Stimulated activated naive B cell treated with anti-CD40 and anti-IgM and Interleukin-4, amounts not matched to agents 10 μg/mL and 1 μg/mL and 100 μg/mL, for 72 hours (primary cell): ENCODE data around the gene ZNF71.

ENCODE experiments used
- ATAC-seq, 2 donors: fragments of 150-1000 bp; cut with Tn5 transposase; replicated peaks; 2 replicates each; pipeline ENCODE4 v1.10.0; 2021; ENCODE audit warnings: moderate library complexity in 1 of 2
- DNase-seq: peaks from one replicate; pipeline ENCODE4 v3.0.0; 2021
- H3K27ac Mint-ChIP-seq: one replicate; pipeline ENCODE4 v1.8.0; 2022; ENCODE audit warnings: mild to moderate bottlenecking, mixed read lengths
- H3K27me3 Mint-ChIP-seq, 2 donors: one replicate each; pipeline ENCODE4 v1.8.0; 2022; ENCODE audit warnings: mixed read lengths in 2 of 2
- H3K36me3 Mint-ChIP-seq, 2 donors: one replicate each; pipeline ENCODE4 v1.8.0; 2022; ENCODE audit warnings: mixed read lengths in 2 of 2, mild to moderate bottlenecking in 1 of 2
- H3K4me1 Mint-ChIP-seq, 2 donors: one replicate each; pipeline ENCODE4 v1.8.0; 2022; ENCODE audit warnings: mixed read lengths in 2 of 2, mild to moderate bottlenecking in 1 of 2
- H3K4me3 Mint-ChIP-seq, 2 donors: one replicate each; pipeline ENCODE4 v1.8.0; 2022; ENCODE audit warnings: mild to moderate bottlenecking in 2 of 2, mixed read lengths in 2 of 2, moderate library complexity in 1 of 2
- H3K9me3 Mint-ChIP-seq, 2 donors: one replicate each; pipeline ENCODE4 v1.8.0; 2022; ENCODE audit warnings: mixed read lengths in 2 of 2, mild to moderate bottlenecking in 1 of 2

The ZNF71 gene

DNA sequence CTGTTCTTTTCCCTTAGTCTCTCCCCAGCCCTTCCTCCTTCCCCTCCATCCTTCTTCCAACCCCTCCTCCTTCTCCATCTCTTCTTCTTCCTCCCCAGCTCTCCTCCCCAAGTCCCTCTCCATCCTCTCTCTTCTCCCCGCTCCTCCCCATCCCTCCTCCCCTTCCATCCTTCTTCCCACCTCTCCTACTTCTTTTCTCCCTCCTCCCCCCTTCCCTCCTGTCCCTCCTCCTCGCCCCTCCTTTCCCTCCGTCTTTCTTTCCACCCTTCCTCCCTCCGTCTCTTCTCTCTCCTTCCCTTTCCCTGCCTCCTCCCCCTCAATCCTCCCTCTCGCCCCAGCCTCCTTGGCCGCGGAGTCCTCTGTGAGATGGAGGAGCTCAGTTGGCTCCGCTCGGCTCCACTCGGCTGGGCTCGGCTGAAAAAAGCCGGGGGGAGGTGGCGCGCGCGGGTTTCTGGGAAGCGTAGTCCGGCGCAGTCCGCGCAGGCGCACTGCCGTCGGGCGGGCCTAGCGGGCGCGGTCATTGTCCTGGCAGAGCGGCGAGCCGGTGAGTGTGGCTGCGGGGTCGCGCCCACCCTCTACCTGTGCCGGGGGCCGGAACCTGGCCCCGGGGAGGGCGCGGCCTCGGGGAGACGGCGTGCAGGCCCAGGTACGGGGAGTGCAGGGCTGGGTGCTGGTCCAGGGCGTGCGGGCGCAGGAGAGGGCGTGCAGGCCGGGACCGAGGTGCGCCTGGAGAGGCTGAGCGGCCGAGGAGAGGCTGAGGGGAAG is at the start of gene ZNF71:
ZNF71 (plus strand) TSS at position 520 of the 765 bp plus-strand sequence. CDS start 6,257 bp downstream, outside the sequence.
- peaks cover 20 to 33% of the 10 kb centered on the region in 2 donors for H3K4me1 Mint-ChIP-seq
- H3K36me3 Mint-ChIP-seq: peaks cover 7 to 27% of the 10 kb centered on the region in 2 donors
- H3K27ac Mint-ChIP-seq: peak within 1 kb of the TSS; percentile 85
- peaks cover 13 to 23% of the 10 kb centered on the region in 2 donors for H3K9me3 Mint-ChIP-seq
- H3K27me3 Mint-ChIP-seq: peaks cover 6 to 10% of the 10 kb centered on the region in 2 donors
- ATAC-seq (peak; percentile 96 to 97), DNase-seq (peak; percentile 88)
- H3K4me3 Mint-ChIP-seq: peak within 1 kb of the TSS; percentile 86 to 96

DNA sequence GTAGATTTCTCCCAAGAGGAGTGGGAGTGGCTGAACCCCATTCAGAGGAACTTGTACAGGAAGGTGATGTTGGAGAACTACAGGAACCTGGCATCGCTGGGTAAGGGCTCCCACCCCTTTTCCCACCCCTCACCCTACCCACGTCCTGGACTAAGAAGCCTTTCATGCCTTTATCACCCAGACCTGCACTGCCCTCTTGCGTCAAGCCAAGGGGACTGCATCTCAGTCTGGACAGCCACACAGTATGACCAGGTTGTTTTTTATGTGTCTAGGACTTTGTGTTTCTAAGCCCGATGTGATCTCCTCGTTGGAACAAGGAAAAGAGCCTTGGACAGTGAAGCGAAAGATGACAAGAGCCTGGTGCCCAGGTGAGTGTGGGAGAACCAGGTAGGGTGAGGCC is 47.6 kb upstream of the ZNF71 start:
- DNase-seq (no peak), ATAC-seq (no peak)
- no peak overlapping the region for H3K4me3 Mint-ChIP-seq
- peaks cover 78 to 92% of the 10 kb centered on the region in 2 donors for H3K36me3 Mint-ChIP-seq
- no peaks in the 10 kb centered on the region for H3K27me3 Mint-ChIP-seq
- H3K9me3 Mint-ChIP-seq: peaks cover 14 to 24% of the 10 kb centered on the region in 2 donors
- H3K27ac Mint-ChIP-seq: no peak overlapping the region
- H3K4me1 Mint-ChIP-seq: peaks cover 0 to 1% of the 10 kb centered on the region in 2 donors

DNA sequence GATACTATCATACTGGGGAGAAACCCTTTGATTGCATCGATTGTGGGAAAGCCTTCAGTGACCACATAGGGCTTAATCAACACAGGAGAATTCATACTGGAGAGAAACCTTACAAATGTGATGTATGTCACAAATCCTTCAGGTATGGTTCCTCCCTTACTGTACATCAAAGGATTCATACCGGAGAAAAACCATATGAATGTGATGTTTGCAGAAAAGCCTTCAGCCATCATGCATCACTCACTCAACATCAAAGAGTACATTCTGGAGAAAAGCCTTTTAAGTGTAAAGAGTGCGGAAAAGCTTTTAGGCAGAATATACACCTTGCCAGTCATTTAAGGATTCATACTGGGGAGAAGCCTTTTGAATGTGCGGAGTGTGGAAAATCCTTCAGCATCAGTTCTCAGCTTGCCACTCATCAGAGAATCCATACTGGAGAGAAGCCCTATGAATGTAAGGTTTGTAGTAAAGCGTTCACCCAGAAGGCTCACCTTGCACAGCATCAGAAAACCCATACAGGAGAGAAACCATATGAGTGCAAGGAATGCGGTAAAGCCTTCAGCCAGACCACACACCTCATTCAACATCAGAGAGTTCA is 40.7 kb upstream of the ZNF71 start:
- H3K9me3 Mint-ChIP-seq: peaks cover 28 to 34% of the 10 kb centered on the region in 2 donors
- no peaks in the 10 kb centered on the region for H3K4me1 Mint-ChIP-seq
- no peaks in the 10 kb centered on the region for H3K27me3 Mint-ChIP-seq
- no peak overlapping the region for H3K27ac Mint-ChIP-seq
- DNase-seq: no peak
- peaks cover 53 to 67% of the 10 kb centered on the region in 2 donors for H3K36me3 Mint-ChIP-seq
- no peak overlapping the region for H3K4me3 Mint-ChIP-seq
- no peak for ATAC-seq

DNA sequence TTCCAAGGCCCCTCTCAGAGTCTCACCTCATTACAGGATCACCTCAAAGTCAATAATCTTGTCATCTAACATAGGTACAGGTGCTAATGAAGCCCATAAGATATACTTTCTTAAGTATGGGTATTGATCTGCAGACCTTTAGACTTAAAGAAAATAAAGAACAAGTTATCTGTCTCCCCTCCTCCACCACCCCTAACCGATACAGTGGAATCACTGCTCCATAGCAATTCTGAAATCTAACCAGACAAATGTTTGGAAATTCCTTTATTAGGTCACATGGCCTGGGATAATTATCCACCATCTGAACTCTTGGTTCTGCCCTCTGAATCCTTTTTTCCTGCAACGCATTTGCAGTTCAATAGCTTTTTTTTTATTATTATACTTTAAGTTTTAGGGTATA is 32.3 kb upstream of the ZNF71 start:
- H3K36me3 Mint-ChIP-seq: peaks cover 42 to 70% of the 10 kb centered on the region in 2 donors
- H3K9me3 Mint-ChIP-seq: peaks cover 32 to 40% of the 10 kb centered on the region in 2 donors
- no peak for DNase-seq
- H3K27me3 Mint-ChIP-seq: no peaks in the 10 kb centered on the region
- no peak overlapping the region for H3K4me3 Mint-ChIP-seq
- no peak for ATAC-seq
- H3K27ac Mint-ChIP-seq: no peak overlapping the region
- H3K4me1 Mint-ChIP-seq: peaks cover 3 to 8% of the 10 kb centered on the region in 2 donors

DNA sequence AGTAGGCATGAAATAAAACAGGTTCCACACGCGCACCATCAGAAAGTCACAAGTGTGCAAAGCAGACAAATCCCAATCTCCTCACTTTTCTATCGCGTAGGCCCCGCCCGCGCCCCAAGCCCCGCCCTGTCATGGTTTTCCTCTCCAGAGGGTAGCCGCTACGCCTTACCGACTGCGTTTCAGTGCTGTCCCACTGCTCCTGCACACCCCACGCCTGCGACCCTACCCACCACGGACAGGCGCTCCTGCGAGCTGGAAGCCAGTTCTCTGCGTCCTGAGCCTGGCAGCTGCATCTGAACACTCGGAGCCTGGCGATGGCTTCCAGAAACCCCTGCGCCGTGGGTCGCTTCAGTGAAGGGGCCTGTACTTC is 28.2 kb upstream of the ZNF71 start:
- peaks cover 6 to 10% of the 10 kb centered on the region in 2 donors for H3K4me1 Mint-ChIP-seq
- ATAC-seq (peak; percentile 48 to 50), DNase-seq (no peak)
- H3K9me3 Mint-ChIP-seq: peaks cover 29 to 38% of the 10 kb centered on the region in 2 donors
- peak overlapping the region; percentile 97 for H3K27ac Mint-ChIP-seq
- peaks cover 62 to 82% of the 10 kb centered on the region in 2 donors for H3K36me3 Mint-ChIP-seq
- H3K27me3 Mint-ChIP-seq: no peaks in the 10 kb centered on the region
- H3K4me3 Mint-ChIP-seq: peak overlapping the region; percentile 96 to 97

DNA sequence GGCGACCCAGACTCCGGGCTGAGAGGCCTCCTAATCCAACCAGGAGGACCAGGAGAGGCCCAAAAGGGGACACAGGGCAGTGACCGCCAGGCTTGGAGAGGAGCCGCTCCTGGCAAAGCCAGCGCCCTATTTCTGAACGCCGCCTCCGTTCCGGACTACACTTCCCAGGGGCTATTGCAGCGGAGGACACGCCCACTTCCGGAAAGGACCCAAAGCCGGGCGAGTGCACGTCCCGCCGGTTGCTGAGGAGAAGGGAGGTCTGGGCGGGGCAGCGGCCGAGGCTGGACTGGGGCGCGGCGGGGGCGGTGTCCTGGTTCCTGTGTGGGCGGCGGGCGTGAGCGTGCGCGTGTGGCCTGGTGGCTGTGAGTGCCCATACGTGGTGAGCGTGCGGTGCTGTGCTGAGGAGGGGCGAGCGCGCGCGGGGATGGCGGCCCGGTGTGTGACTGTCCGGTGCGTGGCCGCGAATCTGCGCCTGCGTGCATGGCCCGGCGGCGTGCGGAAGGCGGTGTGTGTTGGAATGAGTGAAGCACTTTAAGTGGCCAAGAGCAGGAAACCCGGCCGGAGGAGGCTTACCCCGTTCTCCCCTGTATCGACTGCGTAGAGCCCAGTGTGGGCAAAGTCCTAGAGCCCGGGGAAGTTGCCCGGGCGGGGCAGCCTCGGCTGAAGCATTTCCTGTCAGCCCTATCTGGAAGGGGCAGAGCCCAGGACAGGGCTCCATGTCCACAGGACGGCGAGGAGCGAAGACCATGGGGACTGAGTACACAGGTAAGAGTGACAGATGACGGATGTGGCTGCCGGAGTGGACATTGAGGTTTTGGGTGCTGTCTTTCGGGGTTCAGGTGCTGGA is 27.6 kb upstream of the ZNF71 start, which contains the start of gene ZNF470:
ZNF470 (plus strand) TSS at position 195 of the 847 bp plus-strand sequence. CDS start 2,844 bp downstream, outside the sequence.
- H3K9me3 Mint-ChIP-seq: peaks cover 30 to 34% of the 10 kb centered on the region in 2 donors
- H3K4me1 Mint-ChIP-seq: peaks cover 6 to 10% of the 10 kb centered on the region in 2 donors
- DNase-seq (peak; percentile 91), ATAC-seq (peak; percentile 95 to 97)
- H3K27me3 Mint-ChIP-seq: no peaks in the 10 kb centered on the region
- H3K36me3 Mint-ChIP-seq: peaks cover 63 to 80% of the 10 kb centered on the region in 2 donors
- H3K4me3 Mint-ChIP-seq: peak within 1 kb of the TSS; percentile 96 to 97
- H3K27ac Mint-ChIP-seq: peak within 1 kb of the TSS; percentile 97

DNA sequence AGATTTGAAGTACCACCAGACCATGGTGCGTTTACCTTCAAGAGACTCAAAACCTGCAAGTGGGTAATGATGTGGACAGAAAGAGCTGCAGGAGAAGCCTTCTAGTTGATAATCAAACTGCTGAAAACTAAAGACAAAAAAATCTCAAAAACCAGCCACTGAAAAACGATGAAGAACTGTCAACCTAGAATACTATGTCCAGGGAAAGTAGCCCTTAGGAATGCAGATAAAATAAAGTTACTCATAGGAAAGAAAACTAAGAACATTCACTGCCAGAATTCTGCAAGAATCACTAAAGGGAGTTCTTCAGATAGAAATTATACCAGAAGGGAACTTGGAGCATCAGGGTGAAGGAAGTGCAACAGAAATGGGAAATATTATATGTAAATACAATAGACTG is 22.5 kb upstream of the ZNF71 start:
- ATAC-seq: no peak
- peaks cover 3 to 5% of the 10 kb centered on the region in 2 donors for H3K4me1 Mint-ChIP-seq
- H3K9me3 Mint-ChIP-seq: peaks cover 33 to 37% of the 10 kb centered on the region in 2 donors
- H3K36me3 Mint-ChIP-seq: peaks cover 75 to 90% of the 10 kb centered on the region in 2 donors
- no peaks in the 10 kb centered on the region for H3K27me3 Mint-ChIP-seq
- no peak overlapping the region for H3K4me3 Mint-ChIP-seq
- DNase-seq: no peak
- no peak overlapping the region for H3K27ac Mint-ChIP-seq

DNA sequence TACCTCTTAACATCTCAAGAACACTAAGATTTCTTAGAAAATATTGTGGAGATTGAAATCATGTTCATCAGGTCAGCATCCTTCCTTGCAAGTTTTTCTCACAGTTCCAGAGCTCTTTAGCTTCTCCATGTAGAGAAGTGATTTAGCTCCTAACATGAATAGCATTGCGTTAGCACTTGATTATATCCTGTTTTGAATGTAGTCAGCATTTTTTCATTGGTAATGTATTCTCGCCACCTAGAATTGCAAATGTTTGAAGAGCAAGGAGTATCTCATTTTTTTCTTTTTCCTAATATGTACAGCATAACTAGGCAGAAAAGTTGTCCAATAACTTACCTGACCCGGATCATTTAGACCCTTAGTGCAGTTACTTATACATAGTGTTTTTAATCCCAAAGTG is 21.2 kb upstream of the ZNF71 start:
- Mint-ChIP-seq H3K4me3 (no peak overlapping the region), H3K27ac (no peak overlapping the region), H3K9me3 (peaks cover 38 to 39% of the 10 kb centered on the region in 2 donors), H3K27me3 (no peaks in the 10 kb centered on the region), H3K4me1 (no peaks in the 10 kb centered on the region), H3K36me3 (peaks cover 73 to 91% of the 10 kb centered on the region in 2 donors)
- DNase-seq (no peak), ATAC-seq (no peak)

DNA sequence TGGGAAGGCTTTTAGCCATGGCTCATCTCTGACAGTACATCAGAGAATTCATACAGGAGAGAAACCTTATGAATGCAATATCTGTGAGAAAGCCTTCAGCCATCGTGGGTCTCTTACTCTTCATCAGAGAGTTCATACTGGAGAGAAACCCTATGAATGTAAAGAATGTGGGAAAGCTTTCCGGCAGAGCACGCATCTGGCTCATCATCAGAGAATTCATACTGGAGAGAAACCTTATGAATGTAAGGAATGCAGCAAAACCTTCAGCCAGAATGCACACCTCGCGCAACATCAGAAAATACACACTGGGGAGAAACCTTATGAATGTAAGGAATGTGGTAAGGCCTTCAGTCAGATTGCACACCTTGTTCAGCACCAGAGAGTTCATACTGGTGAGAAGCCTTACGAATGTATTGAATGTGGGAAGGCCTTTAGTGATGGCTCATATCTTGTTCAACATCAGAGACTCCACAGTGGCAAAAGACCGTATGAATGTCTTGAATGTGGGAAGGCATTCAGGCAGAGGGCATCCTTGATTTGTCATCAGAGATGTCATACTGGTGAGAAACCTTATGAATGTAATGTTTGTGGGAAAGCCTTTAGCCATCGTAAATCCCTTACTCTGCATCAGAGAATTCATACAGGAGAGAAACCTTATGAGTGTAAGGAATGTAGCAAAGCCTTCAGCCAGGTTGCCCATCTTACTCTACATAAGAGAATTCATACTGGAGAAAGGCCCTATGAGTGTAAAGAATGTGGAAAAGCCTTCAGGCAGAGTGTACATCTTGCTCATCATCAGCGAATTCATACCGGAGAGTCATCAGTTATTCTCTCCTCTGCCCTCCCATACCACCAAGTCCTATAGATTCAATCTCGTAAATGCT is 17.1 kb upstream of the ZNF71 start:
- DNase-seq (no peak), ATAC-seq (no peak)
- H3K9me3 Mint-ChIP-seq: peaks cover 34 to 38% of the 10 kb centered on the region in 2 donors
- no peaks in the 10 kb centered on the region for H3K4me1 Mint-ChIP-seq
- H3K4me3 Mint-ChIP-seq: no peak overlapping the region
- no peak overlapping the region for H3K27ac Mint-ChIP-seq
- no peaks in the 10 kb centered on the region for H3K27me3 Mint-ChIP-seq
- peaks cover 57 to 78% of the 10 kb centered on the region in 2 donors for H3K36me3 Mint-ChIP-seq

DNA sequence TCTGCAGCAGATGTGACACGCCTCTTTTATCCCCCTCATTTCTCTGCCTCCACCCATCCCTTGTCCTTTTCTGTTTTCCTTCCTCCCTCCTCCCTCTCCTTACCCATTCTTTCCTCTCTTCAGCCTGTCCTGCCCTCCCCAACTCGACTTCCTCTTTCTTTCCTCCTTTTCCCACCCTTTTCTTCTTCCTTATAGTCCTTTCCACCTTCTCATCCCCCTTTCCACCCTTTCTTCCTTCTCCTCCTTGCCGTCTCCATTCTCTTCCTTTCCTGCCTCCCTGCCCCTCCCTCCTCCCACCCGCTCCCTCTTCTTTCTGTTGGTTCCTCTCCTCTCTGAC is 688 bp upstream of the ZNF71 start:
- H3K36me3 Mint-ChIP-seq: peaks cover 7 to 24% of the 10 kb centered on the region in 2 donors
- H3K4me1 Mint-ChIP-seq: peaks cover 20 to 33% of the 10 kb centered on the region in 2 donors
- peaks cover 14 to 23% of the 10 kb centered on the region in 2 donors for H3K9me3 Mint-ChIP-seq
- H3K27me3 Mint-ChIP-seq: peaks cover 6 to 12% of the 10 kb centered on the region in 2 donors
- peak overlapping the region; percentile 86 to 96 for H3K4me3 Mint-ChIP-seq
- DNase-seq (no peak), ATAC-seq (no peak)
- peak overlapping the region; percentile 85 for H3K27ac Mint-ChIP-seq

DNA sequence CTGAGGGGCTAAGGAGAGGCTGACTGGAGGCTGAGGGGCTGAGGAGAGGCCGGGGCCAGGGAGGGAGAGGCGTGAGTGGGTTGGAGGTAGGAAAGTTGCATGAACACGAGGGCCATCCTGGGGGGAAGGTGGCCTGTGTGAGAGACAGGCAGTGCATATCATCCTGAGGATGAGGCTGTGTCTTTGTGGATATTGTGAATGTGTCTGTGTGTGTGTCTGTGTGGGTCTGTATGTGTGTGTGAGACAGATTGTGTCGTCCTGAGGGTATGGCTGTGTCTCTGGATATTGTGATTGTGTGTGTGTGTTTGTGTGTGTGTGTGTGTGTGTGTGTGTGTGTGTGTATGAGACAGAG is 422 bp downstream of the ZNF71 start:
- ATAC-seq: peak; percentile 44 to 54
- Mint-ChIP-seq H3K27me3 (peaks cover 3 to 4% of the 10 kb centered on the region in 2 donors), H3K36me3 (peaks cover 9 to 27% of the 10 kb centered on the region in 2 donors), H3K9me3 (peaks cover 10 to 20% of the 10 kb centered on the region in 2 donors), H3K4me1 (peaks cover 20 to 33% of the 10 kb centered on the region in 2 donors), H3K27ac (peak overlapping the region; percentile 85), H3K4me3 (peak overlapping the region; percentile 86 to 96)
- no peak for DNase-seq

DNA sequence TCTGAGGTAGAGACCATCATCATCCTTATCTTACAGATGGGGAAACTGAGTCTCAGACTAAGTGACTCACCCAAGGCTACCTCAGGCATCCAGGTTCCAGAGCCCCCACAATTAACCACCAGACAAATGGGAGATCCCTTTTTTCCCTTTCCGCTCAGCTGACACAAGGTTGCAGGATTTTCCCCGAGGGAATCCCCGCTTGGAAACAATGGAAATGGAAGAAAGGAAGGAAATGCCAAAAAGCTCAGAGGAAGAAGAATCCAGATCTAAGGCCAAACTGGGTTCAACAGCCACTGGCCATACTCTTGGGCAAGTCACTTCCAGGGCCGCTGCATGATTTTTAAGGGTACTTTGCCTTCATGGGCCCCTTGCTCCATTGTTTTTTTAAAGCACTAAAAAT is 1.6 kb downstream of the ZNF71 start:
- Mint-ChIP-seq H3K36me3 (peaks cover 18 to 35% of the 10 kb centered on the region in 2 donors), H3K27me3 (no peaks in the 10 kb centered on the region), H3K27ac (no peak overlapping the region), H3K4me1 (peaks cover 25 to 39% of the 10 kb centered on the region in 2 donors), H3K9me3 (peaks cover 8 to 18% of the 10 kb centered on the region in 2 donors), H3K4me3 (no peak overlapping the region)
- no peak for DNase-seq
- ATAC-seq: no peak

DNA sequence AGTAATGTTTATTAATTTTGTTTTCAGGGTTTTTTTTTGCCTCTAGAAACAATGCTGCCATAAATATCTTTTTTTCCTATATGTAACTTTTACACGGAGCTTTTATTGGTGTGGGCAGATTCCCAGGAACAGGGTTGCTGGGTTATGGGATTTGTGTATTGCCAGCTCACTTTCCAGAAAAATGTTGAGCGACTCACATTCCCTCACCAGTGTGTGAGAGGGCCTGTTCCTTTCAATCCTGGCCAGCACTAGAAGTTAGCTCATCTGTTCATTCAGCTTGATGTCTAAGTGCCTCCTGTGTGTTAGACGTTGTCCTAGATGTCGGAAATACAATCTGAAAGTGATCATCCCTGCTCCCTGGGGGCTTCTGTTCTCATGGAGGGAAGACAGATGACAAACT is 2.6 kb downstream of the ZNF71 start:
- Mint-ChIP-seq H3K27ac (no peak overlapping the region), H3K36me3 (peaks cover 26 to 44% of the 10 kb centered on the region in 2 donors), H3K4me3 (no peak overlapping the region), H3K27me3 (no peaks in the 10 kb centered on the region), H3K9me3 (peaks cover 5 to 18% of the 10 kb centered on the region in 2 donors), H3K4me1 (peaks cover 26 to 39% of the 10 kb centered on the region in 2 donors)
- ATAC-seq (no peak), DNase-seq (no peak)
